Uterus (tissue), 2 donors: ENCODE measurements around the gene ITPR2.

Experiments used
- CTCF ChIP-seq, 4 experiments: fragments of 200-600 bp in 2 of 4; fragments of 450-650 bp in 2 of 4; sonication (generic) in 2 of 4; IDR thresholded peaks; one replicate each; pipeline ENCODE4 v1.5.1; 2016 to 2019; ENCODE audit warnings: antibody characterized with exemption in 4 of 4, mild to moderate bottlenecking in 2 of 4, moderate library complexity in 1 of 4
- POLR2A ChIP-seq, 2 donors: fragments of 450-650 bp; IDR thresholded peaks; one replicate each; pipeline ENCODE4 v1.6.1; 2016; ENCODE audit warnings: antibody characterized with exemption in 2 of 2, mild to moderate bottlenecking in 1 of 2, moderate library complexity in 1 of 2

GRCh38 chr12:26798640-26799039 is 34.4 kb downstream of the ITPR2 start:
- no peak for TF ChIP-seq POLR2A (IDR thresholded peaks at IDR 0.05)
- TF ChIP-seq CTCF (IDR thresholded peaks at IDR 0.05), result no peak
